ENCODE measurements around the gene ZNF785.

DNA sequence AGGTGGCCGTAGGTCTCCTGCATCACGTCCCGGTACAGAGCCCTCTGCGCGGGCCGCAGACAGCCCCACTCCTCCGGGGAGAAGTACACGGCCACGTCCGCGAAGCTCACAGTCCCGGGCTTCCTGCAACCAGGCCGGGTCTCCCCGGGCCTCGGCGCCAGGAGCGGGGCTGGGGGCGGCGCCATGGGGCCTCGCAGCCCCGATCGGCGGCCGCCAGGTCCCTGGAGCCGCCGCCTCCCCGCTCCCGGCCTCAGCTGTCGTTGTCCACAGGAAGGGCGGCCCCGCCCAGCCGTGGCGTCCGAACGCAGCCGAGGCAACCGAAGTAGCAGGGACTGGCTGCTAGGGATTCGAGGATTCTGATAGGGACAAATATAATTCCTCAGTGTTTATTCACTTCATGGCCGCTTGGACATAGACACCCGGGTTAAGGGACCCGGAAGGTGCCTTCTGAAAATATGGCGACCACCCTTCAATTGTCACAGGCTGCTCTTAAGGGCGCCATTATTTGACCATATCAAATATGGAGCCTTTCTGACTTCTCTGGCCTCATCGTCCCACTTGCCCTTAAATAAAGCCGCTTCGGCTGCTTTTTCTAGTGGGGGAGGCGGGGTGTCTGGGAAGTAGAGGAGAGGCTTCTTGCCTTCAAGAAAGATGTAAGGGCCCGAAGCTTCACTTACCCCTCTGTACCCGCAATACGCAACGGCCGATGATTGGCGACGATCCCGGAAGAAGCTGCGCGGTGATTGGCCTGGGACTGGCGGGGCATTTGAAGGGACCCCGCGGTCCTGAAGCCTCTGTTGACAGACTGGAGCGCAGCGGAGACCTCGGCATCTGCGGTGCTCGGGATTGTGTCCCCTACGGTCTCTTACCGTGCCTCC is 13.8 kb downstream of the ZNF785 start, which contains the start of gene ZNF688:
- TF ChIP-seq POLR2A (IDR thresholded peaks at IDR 0.05; ENCODE audit: low read length) (peak; percentile 84), GATA1 (IDR thresholded peaks at IDR 0.05; ENCODE audit: low read depth, low read length) (no peak)
